GM18498 (cell line): ENCODE data around the gene PRSS27.
A peak's percentile ranks its signal among the peaks of the same experiment; 100 is the strongest.
"Not testable (repeated sequence)": the region's sequence is repeated elsewhere in the genome, so short reads cannot be mapped to it uniquely, and the experiment has no call there.

Source experiments
- ATAC-seq: cut with Tn5 transposase; IDR thresholded peaks from one replicate; pipeline ENCODE4 v1.9.1; 2021; ENCODE audit warnings: mild to moderate bottlenecking, moderate library complexity; ENCODE audit not compliant: unreplicated experiment

Gene PRSS27

DNA sequence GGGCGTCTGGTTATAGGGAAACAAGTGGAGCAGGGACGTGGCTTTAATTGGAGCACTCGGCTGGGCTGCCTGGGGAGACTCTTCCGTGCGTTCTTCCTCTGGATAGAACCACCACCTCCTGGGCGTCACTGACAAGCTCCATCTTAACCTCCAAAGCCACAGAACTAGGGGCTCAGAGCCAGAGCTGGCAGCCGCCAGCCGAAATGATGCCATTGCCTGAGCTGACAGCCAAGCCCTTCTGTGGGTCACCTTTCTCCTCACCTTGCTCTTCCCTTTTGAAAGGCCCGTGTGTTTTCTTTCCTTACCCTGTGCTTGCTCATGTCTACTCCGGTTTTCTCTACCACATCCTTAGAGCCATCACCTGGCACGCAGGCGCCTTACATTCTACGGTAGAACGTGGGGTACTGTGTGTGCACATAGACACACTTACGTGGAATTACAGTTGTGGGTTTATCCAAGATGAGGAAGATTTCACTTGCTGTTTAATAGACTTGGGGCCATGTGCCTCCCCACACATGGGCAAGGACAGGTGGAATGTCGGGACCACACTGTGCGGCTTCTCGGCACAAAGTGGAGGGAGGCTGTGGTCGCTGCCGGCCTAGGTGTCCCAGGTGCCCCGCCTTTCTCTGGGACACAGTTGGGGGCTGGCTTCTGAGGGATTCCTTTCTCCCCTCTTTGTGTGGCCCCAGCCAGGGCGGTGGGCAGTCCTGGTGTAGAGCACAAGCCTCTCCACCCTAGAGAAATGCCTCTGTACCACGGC lies 41.6 kb downstream of the PRSS27 start:
- not testable (repeated sequence) for ATAC-seq

DNA sequence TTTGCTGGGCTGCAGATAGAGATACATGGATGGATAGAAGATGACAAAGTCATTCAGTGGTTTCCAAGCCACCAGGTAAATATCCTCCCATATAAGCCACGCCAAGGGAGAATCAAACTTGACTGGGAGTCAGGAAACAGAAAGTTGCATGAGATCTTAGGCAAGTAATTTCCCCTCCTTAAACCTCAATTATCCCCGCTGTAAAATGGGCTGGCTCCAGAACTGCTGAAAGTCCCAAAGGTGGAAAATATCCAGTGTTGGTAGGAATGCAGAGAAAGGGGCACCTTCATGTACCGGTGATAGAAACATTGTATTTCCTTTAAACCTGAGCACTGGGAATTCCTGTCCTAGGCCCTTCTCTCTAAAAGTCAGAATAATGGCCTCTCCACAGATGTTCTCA lies 43.1 kb downstream of the PRSS27 start:
- ATAC-seq, result not testable (repeated sequence)

DNA sequence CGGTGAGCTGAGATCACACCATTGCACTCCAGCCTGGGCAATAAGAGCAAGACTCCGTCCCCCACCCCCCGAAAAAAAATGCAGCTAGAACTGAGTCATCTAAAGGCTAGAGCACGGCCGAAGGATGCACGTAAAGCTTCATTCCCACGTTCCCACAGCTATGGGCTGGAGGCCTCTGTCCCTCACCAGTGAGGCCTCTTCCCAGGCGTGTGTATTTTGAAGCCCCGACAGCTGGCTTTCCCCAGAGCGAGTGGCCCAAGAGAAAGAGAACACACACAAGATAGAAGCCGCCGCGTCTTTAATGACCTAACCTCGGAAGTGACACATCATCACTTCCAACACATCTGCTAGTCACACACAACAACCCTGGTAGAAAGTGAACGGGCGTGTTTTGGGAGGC lies 44.3 kb downstream of the PRSS27 start:
- ATAC-seq, result no peak

DNA sequence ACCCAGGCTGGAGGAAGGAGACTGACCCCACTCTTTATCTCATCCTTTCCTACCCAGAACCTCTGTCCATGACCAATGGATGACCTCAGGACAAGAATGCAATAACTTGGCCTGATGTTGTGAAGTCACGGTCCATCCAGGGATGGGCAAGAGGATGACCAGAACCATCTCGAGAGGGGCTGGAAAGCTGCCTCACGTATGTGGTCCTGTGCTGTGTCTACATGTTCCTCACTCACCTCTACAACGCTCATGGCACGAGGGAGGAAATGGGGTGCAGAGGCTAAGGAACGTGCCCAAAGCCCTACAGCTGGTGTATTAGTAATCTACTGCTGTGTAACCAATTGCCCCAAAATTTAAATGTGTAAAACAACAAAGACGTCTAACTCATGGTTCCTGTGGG lies 45.0 kb downstream of the PRSS27 start:
- ATAC-seq, result no peak

DNA sequence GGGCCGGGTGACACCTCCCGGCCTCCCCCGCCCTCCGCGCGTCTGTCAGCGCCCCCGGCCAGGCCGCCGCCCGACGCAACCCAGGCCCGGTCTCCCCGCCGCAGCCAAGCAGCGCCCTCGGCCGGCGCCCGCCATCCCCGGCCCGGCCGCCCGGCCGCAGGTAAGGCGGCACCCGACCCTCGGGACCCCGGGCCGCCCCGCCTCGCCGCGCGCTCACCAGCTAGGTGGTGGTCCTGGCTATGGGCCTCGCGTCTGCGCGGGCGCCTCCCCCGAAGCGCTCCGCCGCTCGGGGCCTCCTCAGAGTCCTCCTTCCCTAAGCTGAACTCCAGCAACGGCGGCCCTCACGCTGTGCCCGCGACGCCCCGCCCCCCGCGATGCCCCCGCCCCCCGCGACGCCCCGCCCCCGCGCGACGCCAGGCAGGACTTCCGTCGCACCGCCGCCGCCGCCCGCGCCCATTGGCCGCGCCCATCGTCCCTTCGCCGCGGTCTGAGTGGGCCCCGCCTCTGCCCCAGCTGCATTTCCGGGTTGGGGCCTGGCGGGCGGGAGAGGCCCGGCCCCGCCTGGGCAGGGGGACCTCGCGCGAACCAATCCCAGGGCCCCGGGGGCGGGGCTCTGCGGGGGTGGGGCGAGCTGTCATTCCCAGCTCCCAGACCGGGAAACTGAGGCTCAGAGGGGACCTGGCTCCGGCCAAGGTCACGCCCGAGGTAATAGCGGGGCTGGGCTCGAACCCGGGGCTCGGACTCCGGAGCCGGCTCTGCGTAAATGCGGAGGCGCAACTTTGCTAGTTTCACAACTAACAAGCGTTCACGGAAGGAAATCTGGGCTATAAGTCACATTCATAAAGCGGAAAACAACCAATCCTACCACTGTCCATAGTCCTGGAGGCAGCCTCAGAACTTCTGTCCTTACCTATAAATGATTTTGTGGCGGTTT lies 46.7 kb downstream of the PRSS27 start:
- peak; percentile 94 for ATAC-seq

DNA sequence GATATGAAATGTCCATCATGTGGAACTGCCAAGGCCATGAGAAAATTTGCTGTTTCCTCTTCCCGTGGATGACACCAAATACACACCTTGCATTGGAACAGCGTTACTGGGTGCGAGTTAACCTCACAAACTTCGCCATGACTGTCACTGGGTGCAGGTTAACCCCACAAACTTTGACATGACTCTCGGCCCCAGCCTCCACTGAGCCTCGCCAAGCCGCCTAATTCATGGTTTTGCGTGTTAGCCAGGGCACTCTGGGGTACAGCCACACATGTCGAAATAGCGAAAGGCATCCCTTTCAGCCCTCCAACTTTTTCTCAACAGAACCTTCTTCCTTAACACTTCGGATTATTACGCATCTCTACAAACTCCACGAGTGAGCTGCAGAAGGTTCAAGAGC lies 48.3 kb downstream of the PRSS27 start:
- ATAC-seq, result no peak

DNA sequence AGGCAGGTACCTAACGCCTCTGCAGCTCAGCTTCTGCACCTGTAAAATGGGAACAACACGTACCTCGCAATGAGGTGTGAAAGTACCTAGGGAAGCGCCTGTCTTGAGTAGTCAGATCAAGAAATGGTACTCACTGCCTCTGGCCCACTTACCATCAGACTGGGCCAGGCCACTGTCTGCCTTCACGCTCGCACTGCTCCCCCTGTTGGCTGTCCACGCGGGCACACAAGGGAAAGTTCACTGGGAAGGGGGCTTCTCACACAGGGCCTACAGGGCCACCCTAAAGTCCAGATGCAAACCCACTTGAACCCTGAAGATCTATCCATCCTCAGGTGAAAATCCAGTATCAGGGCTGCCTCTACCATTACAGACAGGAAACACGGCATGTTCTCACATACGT lies 48.8 kb downstream of the PRSS27 start:
- not testable (repeated sequence) for ATAC-seq

DNA sequence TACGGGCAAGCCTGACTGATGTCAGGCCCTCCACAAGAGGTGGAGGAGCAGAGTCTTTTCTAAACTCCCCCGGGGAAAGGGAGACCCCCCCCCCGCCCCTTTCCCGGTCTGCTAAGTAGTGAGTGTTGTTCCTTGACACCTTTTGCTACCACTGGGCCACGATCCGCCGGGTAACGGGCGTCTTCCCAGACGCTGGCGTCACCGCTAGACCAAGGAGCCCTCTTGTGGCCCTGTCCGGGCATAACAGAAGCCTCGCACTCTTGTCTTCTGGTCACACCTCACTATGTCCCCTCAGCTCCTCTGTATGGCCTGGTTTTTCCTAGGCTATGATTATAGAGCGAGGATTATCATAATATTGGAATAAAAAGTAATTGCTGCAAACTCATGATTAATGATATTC lies 50.0 kb downstream of the PRSS27 start:
- ATAC-seq, result not testable (repeated sequence)

DNA sequence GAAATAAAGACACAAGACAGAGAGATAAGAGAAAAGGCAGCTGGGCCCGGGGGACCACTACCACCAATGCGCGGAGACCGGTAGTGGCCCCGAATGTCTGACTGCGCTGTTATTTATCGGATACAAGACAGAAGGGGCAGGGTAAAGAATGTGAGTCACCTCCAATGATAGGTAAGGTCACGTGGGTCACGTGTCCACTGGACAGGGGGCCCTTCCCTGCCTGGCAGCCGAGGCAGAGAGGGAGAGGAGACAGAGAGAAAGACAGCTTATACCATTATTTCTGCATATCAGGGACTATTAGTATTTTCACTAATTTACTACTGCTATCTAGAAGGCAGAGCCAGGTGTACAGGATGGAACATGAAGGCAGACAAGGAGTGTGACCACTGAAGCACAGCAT lies 50.4 kb downstream of the PRSS27 start:
- ATAC-seq, result not testable (repeated sequence)

DNA sequence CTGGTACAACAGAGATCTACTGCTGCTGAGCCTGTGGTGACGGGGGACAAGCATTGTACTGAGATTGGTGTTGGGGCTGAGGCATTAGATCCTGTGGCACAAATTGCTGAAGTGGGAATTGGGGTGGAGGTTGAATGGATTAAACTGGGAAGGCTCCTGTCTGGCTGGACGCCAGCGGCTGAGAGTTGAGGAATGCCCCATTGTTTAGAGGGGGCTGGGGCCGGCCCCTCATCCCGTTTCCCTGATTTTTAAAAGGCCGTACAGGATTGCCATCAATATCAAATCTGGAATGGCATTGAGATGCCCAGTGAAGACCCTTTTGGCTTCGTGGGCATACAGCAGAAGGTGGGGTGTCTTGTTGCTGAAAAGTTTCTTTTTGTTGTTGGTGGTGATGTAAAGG lies 53.4 kb downstream of the PRSS27 start:
- not testable (repeated sequence) for ATAC-seq

DNA sequence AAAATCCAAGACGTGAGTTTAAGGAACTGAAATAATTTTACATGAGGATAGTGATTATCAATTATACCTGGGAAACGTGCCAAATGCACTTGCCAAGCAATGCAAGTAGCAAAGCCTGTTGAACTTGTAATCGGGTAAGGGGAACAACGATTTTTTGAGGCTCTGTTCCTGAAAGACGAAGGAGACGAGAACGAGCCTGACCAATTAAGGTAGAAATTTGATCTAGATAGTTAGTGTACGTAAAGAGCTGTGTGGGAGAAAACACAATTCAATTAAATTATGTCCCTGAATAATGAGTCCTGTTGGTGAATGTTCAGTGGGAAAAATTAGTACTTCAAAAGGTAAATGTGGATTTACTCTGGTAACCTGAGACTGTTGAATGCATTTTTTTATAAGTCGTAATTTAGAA lies 55.4 kb downstream of the PRSS27 start:
- no peak for ATAC-seq

DNA sequence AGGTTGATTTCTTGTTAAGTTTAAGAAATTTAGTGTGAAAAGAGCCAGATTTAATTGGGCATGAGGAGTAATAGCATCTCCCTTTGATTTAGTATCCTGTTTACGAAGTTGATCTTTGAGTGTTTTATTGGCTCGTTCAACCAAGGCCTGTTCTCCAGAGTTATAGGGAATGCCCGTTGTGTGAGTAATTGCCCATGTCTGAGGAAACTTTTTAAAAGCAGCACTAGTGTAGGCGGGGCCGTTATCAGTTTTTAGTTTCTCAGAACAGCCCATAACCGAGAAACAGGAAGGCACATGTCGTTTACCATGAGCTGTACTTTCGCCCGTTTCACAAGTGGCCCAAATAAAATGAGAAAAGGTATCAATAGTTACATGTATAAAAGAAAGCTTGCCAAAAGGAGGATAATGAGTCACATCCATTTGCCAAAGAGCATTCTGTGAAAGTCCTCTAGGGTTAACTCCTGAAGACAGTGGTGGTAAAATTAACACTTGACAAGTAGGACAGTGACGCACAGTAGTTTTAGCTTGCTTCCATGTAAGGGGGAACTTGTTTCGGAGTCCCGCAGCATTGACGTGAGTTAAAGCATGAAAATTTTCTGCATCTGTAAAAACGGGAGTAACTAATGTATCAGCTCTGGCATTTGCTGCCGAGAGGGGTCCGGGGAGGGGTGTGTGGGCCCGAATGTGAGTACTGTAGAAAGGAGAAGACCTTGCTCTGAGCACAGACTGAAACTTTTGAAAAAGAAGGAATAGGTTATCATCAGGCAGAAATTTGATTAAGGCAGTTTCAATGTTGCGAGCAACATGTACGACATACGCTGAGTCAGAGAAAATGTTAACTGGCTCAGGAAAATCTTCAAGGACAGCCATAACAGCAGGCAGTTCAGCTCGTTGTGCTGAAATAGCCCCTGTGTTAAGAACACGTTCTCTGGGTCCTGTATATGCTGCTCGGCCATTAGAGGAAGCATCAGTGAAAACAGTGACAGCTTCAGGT lies 56.2 kb downstream of the PRSS27 start:
- ATAC-seq, result no peak
